Coronary artery (tissue), 2 donors: ENCODE data around the gene TM9SF3.

ENCODE experiments used
- DNase-seq: peaks from one replicate; pipeline ENCODE4 v3.0.0-alpha.2; 2017; ENCODE audit warnings: low spot score
- H3K27ac ChIP-seq, 2 donors: fragments of 200-600 bp; sonication (generic); one replicate each; pipeline ENCODE4 v1.5.1; 2016 to 2019
- H3K4me3 ChIP-seq: fragments of 200-600 bp; sonication (generic); 2 replicates; pipeline ENCODE4 v1.5.1; 2016; ENCODE audit warnings: mild to moderate bottlenecking, moderate library complexity
- CTCF ChIP-seq: fragments of 200-600 bp; sonication (generic); IDR thresholded peaks from one replicate; pipeline ENCODE4 v1.5.1; 2019; ENCODE audit warnings: antibody characterized with exemption

Gene TM9SF3

GRCh38 chr10:96494694-96495093 is 92.1 kb downstream of the TM9SF3 start:
- DNase-seq = no peak
- TF ChIP-seq CTCF = no peak

DNA sequence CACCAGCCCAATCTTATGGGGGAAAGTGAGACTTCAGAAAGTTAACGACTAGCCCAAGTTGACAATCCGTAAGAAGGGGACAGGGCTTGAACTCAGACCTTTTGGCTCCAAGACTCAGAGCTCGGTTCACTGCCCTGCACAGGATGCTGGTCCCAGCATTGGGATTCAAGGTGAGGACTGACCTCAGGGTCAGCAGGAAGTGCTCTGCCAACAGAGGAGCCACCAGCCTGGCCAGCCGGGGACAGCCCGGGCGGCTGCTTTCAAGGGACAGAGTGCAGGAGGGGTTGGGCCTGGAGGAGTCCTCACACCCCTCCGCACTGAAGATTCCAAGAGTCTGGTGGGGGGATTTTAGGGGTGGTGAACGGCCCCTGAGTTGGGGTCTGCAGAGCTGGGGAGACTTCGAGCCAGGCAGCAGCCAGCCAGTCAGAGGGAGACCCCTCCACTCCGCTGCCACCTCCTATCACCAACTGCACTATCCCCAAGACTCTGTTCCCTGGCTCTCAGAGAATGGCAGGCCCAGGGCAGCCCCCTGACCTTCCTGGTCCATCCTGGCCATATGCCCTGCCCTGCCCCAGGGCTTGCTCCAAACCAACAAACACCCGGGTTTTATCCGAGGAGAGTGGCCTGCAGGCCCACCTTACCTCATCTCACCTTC is 92.8 kb downstream of the TM9SF3 start:
- no peak overlapping the region for H3K4me3 ChIP-seq
- no peak overlapping the region for H3K27ac ChIP-seq
- TF ChIP-seq CTCF = no peak
- no peak for DNase-seq

More at GRCh38 chr10:96494694-96495093, 92.1 kb downstream of the TM9SF3 start:
- H3K4me3 ChIP-seq = no peak overlapping the region
- H3K27ac ChIP-seq = no peak overlapping the region

DNA sequence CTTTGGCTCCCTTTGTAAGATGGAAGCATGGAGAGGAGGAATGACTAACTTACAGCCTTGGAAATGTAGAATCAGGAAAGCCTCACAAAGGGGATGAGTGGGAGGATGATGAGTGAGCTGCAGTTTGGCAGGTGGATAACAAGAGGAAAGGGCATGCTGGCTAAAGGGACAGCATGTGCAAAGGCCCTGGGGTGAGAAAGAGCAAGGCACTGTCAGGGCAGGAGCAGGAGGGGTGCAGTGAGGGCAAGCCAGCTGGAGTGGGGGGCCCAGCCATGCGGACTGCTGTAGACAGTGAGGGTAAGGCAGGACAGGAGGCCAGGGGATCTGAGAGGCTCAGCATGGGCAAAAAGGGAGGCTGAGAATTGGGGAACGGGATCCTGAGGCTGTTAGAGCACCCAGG is 93.6 kb downstream of the TM9SF3 start:
- no peak overlapping the region for H3K27ac ChIP-seq
- no peak for DNase-seq
- no peak overlapping the region for H3K4me3 ChIP-seq
- TF ChIP-seq CTCF = no peak

- DNase-seq = no peak
- no peak for TF ChIP-seq CTCF
- no peak overlapping the region for H3K27ac ChIP-seq
- no peak overlapping the region for H3K4me3 ChIP-seq
Measured at GRCh38 chr10:96491303-96491702, 95.5 kb downstream of the TM9SF3 start.

DNA sequence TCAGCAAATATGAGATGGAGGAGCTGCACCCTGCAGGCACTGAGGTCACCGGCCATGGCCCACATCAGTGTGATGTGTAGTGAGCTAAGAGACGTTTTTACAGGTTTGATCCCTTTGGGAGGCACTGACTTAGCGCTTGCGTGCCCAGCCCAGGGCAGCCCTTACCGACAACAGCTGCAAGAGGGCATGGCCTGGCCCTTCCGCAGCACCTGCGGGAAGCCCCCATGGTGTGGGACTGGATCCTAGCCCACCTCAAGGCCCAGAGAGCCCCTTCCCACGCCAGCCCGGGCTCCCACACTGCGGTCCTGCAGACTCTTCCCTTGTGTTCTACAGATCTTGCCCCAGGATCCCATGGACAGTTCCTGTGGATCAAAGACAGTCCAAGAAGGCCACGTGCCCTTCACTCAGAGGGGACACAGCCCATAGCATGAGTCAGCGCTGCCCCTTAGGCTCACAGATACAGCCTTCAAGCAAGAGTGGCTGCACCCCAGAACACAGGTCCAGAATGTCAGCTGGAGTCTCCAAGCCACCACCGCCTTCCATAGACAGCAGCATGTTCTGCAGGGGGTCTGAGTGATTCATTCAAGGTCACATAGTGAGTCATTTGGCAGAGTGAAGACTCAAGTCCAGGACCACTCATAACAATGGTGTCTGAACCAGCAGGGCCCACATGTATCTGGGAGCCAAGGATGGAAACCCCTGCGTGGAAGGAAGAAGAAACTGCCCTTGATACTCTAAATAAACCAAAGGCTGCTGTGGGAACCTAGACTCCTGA is 98.5 kb downstream of the TM9SF3 start:
- no peak for TF ChIP-seq CTCF
- no peak for DNase-seq
- H3K27ac ChIP-seq = no peak overlapping the region
- H3K4me3 ChIP-seq = no peak overlapping the region

DNA sequence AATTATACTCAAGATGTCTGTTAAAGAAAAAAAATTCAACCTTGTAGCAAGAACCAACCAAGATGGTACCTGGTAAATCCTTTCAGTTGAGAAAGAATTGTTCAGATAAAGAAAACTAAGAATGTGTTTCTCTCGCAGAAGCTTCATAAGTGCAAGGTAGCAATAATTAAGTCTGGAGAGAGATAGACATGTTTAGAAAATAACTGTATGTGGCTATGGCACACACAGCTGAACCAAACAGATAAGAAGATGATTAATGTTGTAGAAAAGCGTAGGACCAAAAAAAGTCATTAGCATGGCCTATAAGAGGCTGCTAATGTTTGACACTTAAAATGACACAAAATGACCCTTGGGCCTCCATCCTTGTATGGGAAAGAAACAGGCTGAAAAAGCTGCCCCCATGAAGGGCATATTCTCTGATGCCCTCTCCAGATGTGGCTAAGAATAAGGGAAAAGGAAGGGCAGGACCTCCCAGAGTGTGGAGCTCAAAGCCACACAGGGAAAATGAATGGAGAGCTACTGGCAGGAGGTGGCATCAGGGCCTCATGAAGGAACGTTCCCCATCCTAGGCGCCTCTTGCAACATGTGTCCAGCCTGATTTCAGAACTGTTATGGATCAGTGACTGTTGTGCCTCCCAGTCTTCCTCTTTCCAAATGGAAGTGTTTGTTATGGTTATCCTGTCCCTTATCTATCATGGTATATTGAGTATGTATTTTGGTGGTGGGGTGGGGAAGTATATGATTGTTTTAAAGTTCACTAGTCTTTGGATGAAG is 103.8 kb downstream of the TM9SF3 start:
- TF ChIP-seq CTCF = no peak
- DNase-seq = no peak
- Histone ChIP-seq H3K4me3 (no peak overlapping the region), H3K27ac (no peak overlapping the region)
